Activated CD8-positive, alpha-beta memory T cell treated with anti-CD3 and anti-CD28 coated beads, Interleukin-2, amount 50 U/mL, for 1 hour (primary cell): ENCODE measurements around the gene CEP95.

ENCODE experiments used
- DNase-seq: peaks from one replicate; pipeline ENCODE4 v3.0.0-alpha.2; 2020; ENCODE audit errors: extremely low read depth

Gene CEP95

DNA sequence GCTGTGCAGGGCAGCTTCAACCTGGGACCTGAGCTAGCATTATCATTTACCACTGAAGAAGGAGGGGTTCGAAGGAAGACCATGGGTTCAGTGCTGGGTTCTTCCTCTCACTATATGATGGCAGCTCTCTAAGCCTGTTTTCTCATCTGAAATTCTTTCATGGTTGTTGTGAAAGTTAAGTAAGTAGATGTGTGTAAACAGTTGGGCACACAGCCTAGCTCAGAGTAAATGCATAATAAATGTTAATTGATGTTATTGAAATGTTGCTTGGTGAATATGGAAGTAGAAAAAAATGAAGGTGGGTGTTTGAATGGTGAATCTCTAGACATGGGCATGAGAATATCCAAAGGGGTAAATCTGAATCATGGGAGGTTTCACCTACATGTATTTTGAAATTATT lies 9.1 kb downstream of the CEP95 start:
- DNase-seq: no peak

GRCh38 chr17:64519601-64520000 lies 12.8 kb downstream of the CEP95 start:
- DNase-seq: no peak

GRCh38 chr17:64520359-64520758 lies 13.6 kb downstream of the CEP95 start:
- DNase-seq: no peak

- no peak for DNase-seq
Measured at GRCh38 chr17:64527914-64528313, 21.1 kb downstream of the CEP95 start.

DNA sequence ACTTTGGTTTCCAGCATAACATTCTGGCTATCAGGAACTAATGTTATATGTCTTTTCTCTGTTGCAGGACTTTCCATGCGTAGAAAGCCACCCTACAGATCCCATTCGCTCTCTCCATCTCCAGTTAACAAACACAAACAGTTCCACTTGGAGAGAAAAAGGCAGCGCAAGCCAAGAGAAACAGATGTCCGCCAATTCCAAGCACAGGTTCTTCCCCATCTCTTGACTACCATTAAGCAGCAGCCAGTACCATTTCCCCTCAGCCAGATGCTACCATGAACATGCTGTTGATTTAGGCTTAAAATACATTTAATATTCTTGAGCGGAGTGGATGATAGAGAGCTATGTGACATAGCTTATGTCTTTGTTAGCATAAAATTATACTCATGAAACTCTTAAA lies 22.4 kb downstream of the CEP95 start:
- DNase-seq: no peak

DNA sequence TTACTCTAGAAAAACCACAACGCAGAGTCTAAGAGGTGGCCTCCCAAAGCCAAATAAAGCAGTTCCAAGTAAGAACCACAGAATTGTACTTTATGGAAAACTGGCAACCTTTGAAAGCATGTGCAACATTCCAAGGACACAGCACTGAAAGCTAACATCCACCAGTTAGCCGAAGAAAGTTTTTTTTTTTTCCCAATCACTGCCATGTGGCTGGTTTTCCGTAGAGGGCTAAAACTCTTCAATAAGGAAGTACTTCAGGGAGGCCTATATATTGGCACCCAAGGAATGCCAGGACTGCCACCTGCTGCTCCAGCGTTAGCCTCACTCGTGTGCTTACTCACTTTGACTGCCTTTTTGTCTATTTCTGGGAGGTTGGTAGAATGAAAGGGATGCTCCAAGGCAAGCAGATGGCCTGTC lies 25.2 kb downstream of the CEP95 start:
- DNase-seq: no peak

- DNase-seq: no peak
Measured at GRCh38 chr17:64532409-64532808, 25.6 kb downstream of the CEP95 start.

- DNase-seq: no peak
Measured at GRCh38 chr17:64533784-64534183, 27.0 kb downstream of the CEP95 start.

DNA sequence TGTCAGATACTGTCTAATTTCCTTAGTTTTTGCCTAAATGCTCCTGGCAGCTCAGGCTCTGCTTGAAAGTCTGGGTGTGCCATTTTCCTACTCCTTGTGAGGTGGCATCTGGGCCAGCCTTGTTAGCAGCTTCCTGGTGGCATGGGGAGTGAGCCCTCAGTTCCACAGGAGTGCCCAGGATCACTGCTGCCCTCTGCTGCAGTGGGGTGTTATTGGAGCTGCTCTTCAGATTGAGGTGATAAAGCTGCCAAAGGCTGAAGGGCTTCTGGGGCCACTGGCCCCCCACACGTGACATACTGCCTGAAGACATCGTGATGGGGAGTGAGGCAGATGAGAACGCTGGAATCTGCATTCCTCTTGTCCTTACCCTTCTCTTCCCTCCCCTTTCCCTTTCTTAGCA lies 27.4 kb downstream of the CEP95 start:
- DNase-seq: no peak

DNA sequence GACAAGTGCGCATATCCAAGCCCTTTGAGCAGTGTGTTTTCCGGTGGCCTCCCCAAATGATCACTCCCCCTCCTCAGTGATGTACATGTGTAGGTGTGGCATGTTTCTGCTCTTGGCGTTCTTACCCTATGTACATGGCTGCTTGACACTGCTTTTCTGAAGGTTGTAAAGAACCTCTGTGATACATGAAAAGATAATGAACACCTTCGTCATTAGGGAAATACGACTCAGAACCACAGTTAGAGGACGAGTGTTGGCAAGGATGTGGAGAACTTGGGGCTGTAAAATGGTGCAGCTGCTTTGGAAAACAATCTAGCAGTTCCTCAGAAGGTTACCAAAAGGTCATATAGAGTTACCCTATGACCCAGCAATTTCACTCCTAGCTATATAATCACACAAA lies 28.6 kb downstream of the CEP95 start:
- DNase-seq: no peak

- no peak for DNase-seq
Measured at GRCh38 chr17:64536913-64537312, 30.1 kb downstream of the CEP95 start.

DNA sequence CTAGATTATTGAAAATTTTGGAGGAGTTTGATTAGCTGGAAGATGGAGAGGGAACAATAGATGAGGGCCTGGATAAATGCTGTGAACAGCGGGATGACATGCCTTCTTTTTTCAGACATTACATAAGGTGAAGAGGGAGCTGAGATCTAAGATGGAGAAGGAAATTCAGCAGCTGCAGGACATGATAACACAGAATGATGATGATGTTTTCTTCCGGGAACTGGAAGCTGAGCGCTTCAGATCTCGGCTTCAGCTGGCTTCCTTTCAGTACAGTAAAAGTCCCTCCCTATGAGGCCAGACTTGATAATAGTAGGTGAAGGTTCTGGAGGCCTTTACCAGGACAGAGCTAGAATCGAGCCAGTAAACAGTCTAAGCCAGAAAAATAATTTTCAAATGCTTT lies 30.7 kb downstream of the CEP95 start:
- DNase-seq: no peak

DNA sequence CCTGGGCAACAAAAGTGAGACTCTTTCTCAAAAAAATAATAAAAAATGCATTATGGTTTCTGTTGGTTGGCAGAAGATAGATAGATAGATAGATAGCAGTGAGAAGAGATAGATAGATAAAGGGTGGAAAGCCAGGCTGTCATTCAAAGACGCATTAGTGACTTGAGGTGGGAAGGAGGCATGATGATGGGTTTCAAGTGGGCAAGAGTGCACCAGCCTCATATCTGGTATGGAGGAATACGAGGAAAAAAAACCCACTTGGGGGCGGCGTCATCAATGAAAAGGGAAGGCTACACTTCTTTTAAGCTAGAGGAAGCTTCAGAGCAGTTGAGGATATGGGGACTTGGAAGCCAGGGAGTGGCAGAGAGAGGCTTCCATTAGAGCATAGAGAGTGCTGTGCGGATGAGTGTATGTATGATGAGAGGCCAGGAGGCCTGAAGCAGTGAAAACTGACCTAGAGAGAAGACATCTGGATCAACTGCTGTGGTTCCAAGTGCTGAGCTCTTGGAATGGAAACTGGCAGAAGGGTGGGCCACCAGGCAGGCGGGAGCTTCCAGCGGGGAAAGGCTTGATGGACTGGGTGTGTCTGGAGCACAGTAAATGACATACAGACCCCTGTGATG lies 31.8 kb downstream of the CEP95 start:
- no peak for DNase-seq

DNA sequence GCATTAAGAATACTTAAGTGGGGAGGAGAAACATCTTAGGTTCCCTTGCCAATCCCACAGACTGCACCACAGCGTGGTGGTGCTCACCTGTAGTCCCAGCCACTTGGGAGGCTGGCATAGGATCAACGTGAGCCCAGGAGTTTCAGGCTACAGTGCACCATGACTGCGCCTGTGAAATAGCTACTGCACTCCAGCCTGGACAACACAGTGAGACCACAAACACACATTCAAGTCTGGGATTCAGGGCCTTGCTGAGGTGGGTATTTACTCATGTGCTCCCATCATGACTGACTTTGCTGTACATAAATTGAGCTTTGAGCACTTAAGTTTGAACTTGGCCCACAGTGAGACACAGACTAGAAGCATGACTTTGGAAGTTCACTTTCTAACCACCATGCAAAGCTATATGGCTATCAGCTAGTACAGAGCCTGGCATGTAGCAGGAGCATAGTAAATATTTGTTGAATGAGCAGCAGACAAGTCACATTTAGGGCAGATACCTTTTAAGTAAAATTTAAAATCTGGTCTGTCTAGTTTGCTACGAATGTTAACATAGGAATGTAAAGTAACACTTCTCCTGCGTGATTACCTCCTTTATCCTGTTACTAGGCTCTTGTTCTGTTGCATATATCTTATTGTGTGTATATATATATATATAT lies 33.5 kb downstream of the CEP95 start:
- DNase-seq: no peak

DNA sequence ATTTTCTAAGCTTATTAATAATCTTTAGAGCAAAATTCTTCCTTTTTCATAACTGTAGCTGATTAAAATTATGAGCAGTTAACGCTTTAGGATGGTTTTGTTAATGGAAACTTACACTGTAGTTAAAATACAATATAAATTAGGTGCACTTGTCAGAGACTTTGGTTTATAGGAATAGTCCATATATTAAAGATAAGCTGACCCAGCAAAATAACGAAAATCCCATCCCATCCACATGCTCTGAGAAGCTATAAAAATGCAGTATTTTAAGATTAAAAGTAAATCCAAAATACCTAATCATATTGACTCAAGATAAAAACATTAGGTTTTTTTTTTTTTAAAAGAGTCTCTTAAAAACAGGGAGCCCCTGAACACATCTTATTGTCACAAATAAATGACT lies 38.0 kb downstream of the CEP95 start:
- no peak for DNase-seq

GRCh38 chr17:64546716-64547115 lies 39.9 kb downstream of the CEP95 start:
- DNase-seq: no peak

DNA sequence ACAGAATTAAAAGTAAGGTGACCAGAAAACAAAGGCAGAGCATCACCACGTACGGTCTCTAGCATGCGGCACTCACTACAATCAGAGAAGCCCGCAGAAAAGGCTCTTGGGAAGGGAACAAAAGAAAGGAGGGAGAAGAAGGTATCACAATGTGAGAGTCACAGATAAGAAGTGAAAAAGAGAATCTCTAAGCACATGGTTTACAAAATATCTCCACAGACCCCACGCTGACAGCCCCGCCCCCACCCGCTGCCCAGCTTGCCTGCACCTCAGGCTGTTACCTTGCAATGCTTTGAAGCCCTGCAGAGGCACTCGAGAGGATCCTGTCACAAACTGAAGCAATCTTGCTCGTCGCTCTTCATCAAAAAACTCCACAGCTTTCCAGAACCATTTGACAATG lies 40.5 kb downstream of the CEP95 start:
- no peak for DNase-seq

DNA sequence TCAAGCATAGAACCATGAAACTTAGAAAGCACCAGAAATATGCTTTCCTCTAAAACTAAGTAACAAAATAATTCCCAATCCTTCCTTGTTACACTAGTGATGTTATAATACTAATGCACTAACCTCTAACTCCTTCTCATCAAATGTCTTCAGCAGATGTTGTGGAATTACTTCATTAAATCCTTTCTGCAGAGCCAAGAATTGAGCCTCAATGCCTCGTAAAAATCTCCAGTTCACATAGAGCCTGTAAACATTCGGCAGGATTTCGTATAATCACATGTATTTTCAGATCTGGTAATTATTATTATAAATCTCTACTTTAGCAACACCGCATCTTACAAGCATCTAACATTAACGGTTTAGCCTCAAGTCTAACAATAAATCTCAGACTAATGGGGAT lies 44.7 kb downstream of the CEP95 start:
- no peak for DNase-seq

DNA sequence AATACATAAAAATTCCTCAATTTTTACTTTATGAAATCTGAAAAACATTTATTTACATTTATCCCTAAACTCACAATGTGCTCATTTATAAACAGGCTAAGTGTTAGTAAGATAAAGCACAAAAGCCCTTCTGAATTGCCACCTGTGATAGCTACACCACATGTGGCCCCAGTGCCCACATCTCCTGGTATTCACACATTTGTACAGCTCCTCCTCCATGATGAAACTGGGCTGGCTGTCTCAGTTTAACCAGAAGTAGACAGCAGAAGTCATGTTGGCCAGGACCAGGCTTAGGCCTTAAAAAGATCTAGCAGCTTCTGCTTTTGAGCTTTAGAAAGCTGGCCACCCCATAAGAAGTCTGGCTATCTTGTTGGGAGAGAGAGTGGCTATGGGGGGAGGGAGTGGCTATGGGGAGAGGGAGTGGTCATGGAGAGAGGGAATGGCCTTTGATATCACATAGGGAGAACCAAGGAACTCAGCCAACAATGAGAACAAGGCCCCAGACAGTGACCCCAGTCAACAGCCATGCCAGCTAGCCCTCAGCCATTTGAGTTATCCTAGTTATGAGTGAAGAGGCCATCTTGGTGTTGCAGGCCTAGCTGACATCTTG lies 47.4 kb downstream of the CEP95 start:
- no peak for DNase-seq

GRCh38 chr17:64555281-64555680 lies 48.5 kb downstream of the CEP95 start:
- DNase-seq: no peak

- no peak for DNase-seq
Measured at GRCh38 chr17:64564098-64564497, 57.3 kb downstream of the CEP95 start.

DNA sequence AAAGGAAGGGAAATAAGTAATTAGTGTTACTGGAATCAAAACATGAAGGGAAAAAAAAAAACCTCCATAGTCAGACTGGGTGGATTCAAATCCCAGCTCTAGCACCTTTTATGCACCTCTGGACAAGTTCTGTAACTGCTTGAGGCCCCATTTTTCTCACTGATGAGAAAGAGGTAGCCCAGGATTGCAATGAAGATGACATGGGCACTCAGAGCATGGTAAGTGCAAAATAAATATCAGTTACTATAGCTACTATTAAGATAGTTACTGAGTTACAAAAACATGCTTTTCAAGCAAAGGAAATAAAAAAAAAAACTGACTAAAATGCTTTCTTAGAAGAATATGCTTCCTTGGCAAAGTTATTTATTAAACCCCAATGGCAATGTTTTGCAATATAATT lies 58.8 kb downstream of the CEP95 start:
- DNase-seq: no peak

DNA sequence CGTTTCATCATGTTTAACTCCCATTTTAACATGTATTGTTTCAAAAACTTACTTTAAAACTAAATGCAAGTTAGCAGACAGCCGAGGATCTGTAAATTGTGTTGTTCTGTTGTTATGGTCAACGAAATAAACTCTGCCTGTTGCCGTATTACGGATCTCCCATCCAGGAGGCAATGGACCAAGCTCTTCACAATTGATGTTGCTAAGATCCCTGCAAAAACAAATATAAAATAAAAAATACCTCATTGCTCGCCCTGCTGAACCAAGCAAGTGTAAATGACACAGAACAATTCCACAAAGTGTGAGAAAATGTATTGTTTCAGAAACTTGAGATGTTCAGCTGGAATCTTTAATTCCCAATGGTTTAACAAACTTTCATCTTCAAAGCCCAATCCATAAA lies 65.0 kb downstream of the CEP95 start:
- no peak for DNase-seq
